ENCODE results near the gene HEY2.

HEY2 gene

GRCh38 chr6:125729983-125730382 lies 19.4 kb upstream of the HEY2 start:
- in situ Hi-C loops (cut with HindIII; ENCODE audit: low sequenced_read_pairs): no loop called here
- DNase-seq (ENCODE audit: low read depth, low spot score): no peak
- no peak overlapping the region for H3K4me3 ChIP-seq (ENCODE audit: low read depth, low read length)
- TF ChIP-seq, protein P1, sequence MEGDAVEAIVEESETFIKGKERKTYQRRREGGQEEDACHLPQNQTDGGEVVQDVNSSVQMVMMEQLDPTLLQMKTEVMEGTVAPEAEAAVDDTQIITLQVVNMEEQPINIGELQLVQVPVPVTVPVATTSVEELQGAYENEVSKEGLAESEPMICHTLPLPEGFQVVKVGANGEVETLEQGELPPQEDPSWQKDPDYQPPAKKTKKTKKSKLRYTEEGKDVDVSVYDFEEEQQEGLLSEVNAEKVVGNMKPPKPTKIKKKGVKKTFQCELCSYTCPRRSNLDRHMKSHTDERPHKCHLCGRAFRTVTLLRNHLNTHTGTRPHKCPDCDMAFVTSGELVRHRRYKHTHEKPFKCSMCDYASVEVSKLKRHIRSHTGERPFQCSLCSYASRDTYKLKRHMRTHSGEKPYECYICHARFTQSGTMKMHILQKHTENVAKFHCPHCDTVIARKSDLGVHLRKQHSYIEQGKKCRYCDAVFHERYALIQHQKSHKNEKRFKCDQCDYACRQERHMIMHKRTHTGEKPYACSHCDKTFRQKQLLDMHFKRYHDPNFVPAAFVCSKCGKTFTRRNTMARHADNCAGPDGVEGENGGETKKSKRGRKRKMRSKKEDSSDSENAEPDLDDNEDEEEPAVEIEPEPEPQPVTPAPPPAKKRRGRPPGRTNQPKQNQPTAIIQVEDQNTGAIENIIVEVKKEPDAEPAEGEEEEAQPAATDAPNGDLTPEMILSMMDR (IDR thresholded peaks at IDR 0.05; ENCODE audit: low read depth, low read length): no peak

DNA sequence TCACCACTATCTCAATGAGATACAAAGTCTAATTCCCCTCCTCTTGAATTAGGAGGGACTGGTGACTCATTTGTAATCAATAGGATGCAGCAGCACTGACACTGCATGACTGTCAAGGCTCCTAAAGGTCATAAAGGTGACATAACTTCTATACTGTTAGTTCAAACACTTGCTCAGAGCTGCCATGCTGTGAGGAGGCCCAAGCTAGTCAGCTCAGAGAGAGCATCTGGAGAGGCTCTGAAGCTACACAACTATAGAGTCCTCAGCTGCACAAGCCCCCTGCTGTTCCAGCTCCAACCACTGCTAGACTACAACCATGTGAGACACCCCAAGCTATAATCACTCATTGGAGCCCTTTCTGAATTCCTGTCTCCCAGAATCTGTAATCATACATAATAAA lies 17.0 kb upstream of the HEY2 start:
- TF ChIP-seq, protein P1 (IDR thresholded peaks at IDR 0.05; ENCODE audit: low read depth, low read length): no peak
- H3K4me3 ChIP-seq (ENCODE audit: low read depth, low read length): no peak overlapping the region
- in situ Hi-C loops (cut with HindIII; ENCODE audit: low sequenced_read_pairs): no loop called here
- DNase-seq (ENCODE audit: low read depth, low spot score): no peak

DNA sequence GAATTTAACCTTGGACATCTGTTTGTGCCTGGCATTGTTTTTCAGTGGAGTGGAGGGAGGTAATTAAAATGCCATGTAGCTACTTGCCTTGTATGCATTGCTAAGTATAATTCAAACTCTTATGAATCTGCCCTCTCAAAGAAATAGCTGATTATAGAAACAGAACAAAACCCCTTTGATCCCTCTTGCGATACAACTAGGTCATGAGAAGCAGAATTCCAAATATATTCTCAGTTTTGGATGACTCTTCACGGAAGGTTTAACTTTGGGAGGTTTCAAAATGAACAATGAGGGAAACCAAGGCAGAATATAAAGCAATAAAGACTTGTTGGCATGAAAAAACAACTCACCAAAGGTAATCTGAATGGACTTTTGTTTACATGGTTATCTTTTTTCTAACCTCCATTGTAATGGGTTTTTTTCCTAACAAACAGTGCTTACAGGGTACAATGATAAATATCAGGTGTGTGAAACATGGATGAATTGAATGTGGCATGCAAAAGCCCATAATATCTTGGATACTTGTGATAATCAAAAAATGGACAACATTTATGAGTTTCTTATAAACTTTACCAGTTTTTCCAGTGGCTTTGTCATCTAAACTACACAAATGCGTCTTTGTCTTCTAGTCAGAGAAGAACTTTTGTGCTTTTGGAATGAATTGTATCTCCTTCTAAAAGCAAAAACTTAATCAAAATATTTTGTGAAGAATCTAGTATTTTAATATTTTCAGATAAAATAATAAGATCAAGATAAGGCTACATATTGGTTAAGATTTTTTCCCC lies 15.7 kb upstream of the HEY2 start:
- in situ Hi-C loops (cut with HindIII; ENCODE audit: low sequenced_read_pairs): no loop called here
- H3K4me3 ChIP-seq (ENCODE audit: low read depth, low read length): no peak overlapping the region
- DNase-seq (ENCODE audit: low read depth, low spot score): no peak
- TF ChIP-seq, protein P1 (IDR thresholded peaks at IDR 0.05; ENCODE audit: low read depth, low read length): no peak

DNA sequence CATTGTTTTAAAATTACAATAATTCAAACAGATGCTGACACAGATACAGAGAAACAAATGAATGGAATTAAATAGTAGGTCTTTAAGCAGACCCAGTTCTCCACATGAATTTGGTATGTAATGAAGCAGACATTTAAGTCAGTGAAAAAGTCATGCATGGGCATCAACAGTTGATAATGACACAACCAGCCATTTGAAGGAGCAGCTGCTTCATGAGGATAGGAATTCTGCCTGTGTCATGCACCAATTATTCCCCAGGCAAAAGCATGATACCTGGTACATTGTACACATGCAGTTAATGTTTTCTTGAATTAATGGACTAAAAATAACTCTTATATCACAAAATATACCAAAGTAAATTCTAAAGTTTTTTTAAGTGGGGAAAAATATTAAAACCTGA lies 11.2 kb upstream of the HEY2 start:
- DNase-seq (ENCODE audit: low read depth, low spot score): no peak
- TF ChIP-seq, protein P1 (IDR thresholded peaks at IDR 0.05; ENCODE audit: low read depth, low read length): no peak
- in situ Hi-C loops (cut with HindIII; ENCODE audit: low sequenced_read_pairs): no loop called here
- no peak overlapping the region for H3K4me3 ChIP-seq (ENCODE audit: low read depth, low read length)

GRCh38 chr6:125739364-125739763 lies 10.1 kb upstream of the HEY2 start:
- no peak overlapping the region for H3K4me3 ChIP-seq (ENCODE audit: low read depth, low read length)
- in situ Hi-C loops (cut with HindIII; ENCODE audit: low sequenced_read_pairs): no loop called here
- DNase-seq (ENCODE audit: low read depth, low spot score): no peak
- TF ChIP-seq, protein P1 (IDR thresholded peaks at IDR 0.05; ENCODE audit: low read depth, low read length): no peak

- TF ChIP-seq, protein P1 (IDR thresholded peaks at IDR 0.05; ENCODE audit: low read depth, low read length): no peak
- H3K4me3 ChIP-seq (ENCODE audit: low read depth, low read length): no peak overlapping the region
- no peak for DNase-seq (ENCODE audit: low read depth, low spot score)
- in situ Hi-C loops (cut with HindIII; ENCODE audit: low sequenced_read_pairs): no loop called here
These were observed 8.1 kb upstream of the HEY2 start for GRCh38 chr6:125741336-125741735.

Measured in astrocyte of the spinal cord (primary cell).